IMR-90 (cell line): Measurements from ENCODE around the gene LYVE1. TPM values are rescaled to one million over a fixed set of nuclear protein-coding genes. Genes with fewer than 3 reads are reported as not detected.

Source experiments
- ATAC-seq: fragments of 200-7000 bp; cut with Tn5 transposase; 2 replicates; pipeline ENCODE4 v1.9.1; 2020; ENCODE audit warnings: low read depth, mild to moderate bottlenecking, moderate library complexity
- BruUV-seq: library from RNA; stranded (reverse); fragments of 400-500 nt; replicated peaks from 2 replicates; lab custom pipeline; 2021; lab: Mats Ljungman, UMichigan
- CTCF ChIA-PET: fragments of 300-600 bp; formaldehyde crosslinking; extraction: SDS; loops from one replicate; lab custom pipeline; 2021; ENCODE audit warnings: antibody characterized with exemption; lab: Yijun Ruan, JAX
- POLR2A ChIA-PET: fragments of 300-600 bp; sonication (Branson Sonifier 250); formaldehyde crosslinking; loops from one replicate; lab custom pipeline; 2022; ENCODE audit warnings: antibody characterized with exemption; ENCODE audit not compliant: unreplicated experiment; lab: Charles Lee
- DNase-seq: peaks from one replicate; pipeline ENCODE4 v3.0.0; 2013
- H2AFZ ChIP-seq: replicated peaks from 2 replicates; pipeline ENCODE3; 2013; ENCODE audit warnings: low read length, mild to moderate bottlenecking; ENCODE audit not compliant: poor library complexity
- H2AK5ac ChIP-seq: 2 replicates; pipeline ENCODE4 v1.6.1; 2013; ENCODE audit warnings: low read depth, low read length, inconsistent platforms
- H2AK9ac ChIP-seq: replicated peaks from 2 replicates; pipeline ENCODE3; 2013; ENCODE audit warnings: mild to moderate bottlenecking, low read depth, low read length, moderate library complexity; ENCODE audit not compliant: poor library complexity
- H2BK120ac ChIP-seq: 2 replicates; pipeline ENCODE4 v1.6.1; 2013; ENCODE audit warnings: low read depth, low read length, inconsistent platforms
- H2BK15ac ChIP-seq: 3 replicates; pipeline ENCODE4 v1.6.1; 2013; ENCODE audit warnings: low read depth, low read length, inconsistent platforms
- H2BK20ac ChIP-seq: 2 replicates; pipeline ENCODE4 v1.6.1; 2013; ENCODE audit warnings: low read depth, mild to moderate bottlenecking, inconsistent platforms, low read length, moderate library complexity
- H2BK5ac ChIP-seq: 2 replicates; pipeline ENCODE4 v1.6.1; 2013; ENCODE audit warnings: mild to moderate bottlenecking, low read depth, low read length, inconsistent platforms; ENCODE audit not compliant: poor library complexity, severe bottlenecking
- H3K14ac ChIP-seq: replicated peaks from 2 replicates; pipeline ENCODE4 v1.6.1; 2013; ENCODE audit warnings: low read depth, low read length, inconsistent platforms
- H3K18ac ChIP-seq: 2 replicates; pipeline ENCODE4 v1.6.1; 2013; ENCODE audit warnings: low read depth, low read length, control low read depth
- H3K23ac ChIP-seq: 2 replicates; pipeline ENCODE4 v1.6.1; 2013; ENCODE audit warnings: low read depth, low read length, inconsistent platforms
- H3K27ac ChIP-seq: 2 replicates; pipeline ENCODE4 v1.5.1; 2013; ENCODE audit warnings: mild to moderate bottlenecking, control low read depth, low read length; ENCODE audit not compliant: insufficient read depth
- H3K27me3 ChIP-seq: 2 replicates; pipeline ENCODE4 v1.6.1; 2013; ENCODE audit warnings: low read length; ENCODE audit not compliant: control insufficient read depth, insufficient read depth
- H3K36me3 ChIP-seq: 2 replicates; pipeline ENCODE4 v1.6.1; 2013; ENCODE audit warnings: low read length, mixed read lengths; ENCODE audit not compliant: control insufficient read depth, insufficient read depth
- H3K4ac ChIP-seq: 2 replicates; pipeline ENCODE4 v1.6.1; 2013; ENCODE audit warnings: low read depth, low read length, inconsistent platforms
- H3K4me1 ChIP-seq: 2 replicates; pipeline ENCODE4 v1.6.1; 2013; ENCODE audit warnings: low read length, mixed read lengths; ENCODE audit not compliant: control insufficient read depth, insufficient read depth
- H3K4me2 ChIP-seq: 2 replicates; pipeline ENCODE4 v1.6.1; 2013; ENCODE audit warnings: low read depth, mild to moderate bottlenecking, control low read depth, low read length, moderate library complexity
- H3K4me3 ChIP-seq: 2 replicates; pipeline ENCODE4 v1.5.1; 2013; ENCODE audit warnings: low read depth, mild to moderate bottlenecking, control low read depth, low read length, moderate library complexity; ENCODE audit not compliant: insufficient read depth
- H3K56ac ChIP-seq: 2 replicates; pipeline ENCODE4 v1.6.1; 2013; ENCODE audit warnings: low read length, inconsistent platforms; ENCODE audit not compliant: insufficient read depth; ENCODE audit errors: extremely low read depth
- H3K79me1 ChIP-seq, 2 experiments: 2 replicates each; pipeline ENCODE4 v1.6.1; 2013; ENCODE audit warnings: low read length in 2 of 2, inconsistent platforms in 1 of 2, low read depth in 1 of 2
- H3K9ac ChIP-seq: 2 replicates; pipeline ENCODE4 v1.6.1; 2013; ENCODE audit warnings: low read depth, low read length, control low read depth
- H3K9me1 ChIP-seq: 2 replicates; pipeline ENCODE4 v1.6.1; 2013; ENCODE audit warnings: low read length, inconsistent platforms; ENCODE audit not compliant: insufficient read depth
- H3K9me3 ChIP-seq: 2 replicates; pipeline ENCODE4 v1.6.1; 2013; ENCODE audit warnings: low read length; ENCODE audit not compliant: control insufficient read depth, insufficient read depth
- H4K20me1 ChIP-seq: 2 replicates; pipeline ENCODE4 v1.6.1; 2013; ENCODE audit warnings: low read length, inconsistent platforms; ENCODE audit not compliant: insufficient read depth
- H4K5ac ChIP-seq: 2 replicates; pipeline ENCODE4 v1.6.1; 2013; ENCODE audit warnings: mild to moderate bottlenecking, low read depth, low read length, control low read depth
- H4K8ac ChIP-seq, 2 experiments: 2 replicates each; pipeline ENCODE4 v1.6.1; 2013; ENCODE audit warnings: low read depth in 2 of 2, low read length in 2 of 2, control low read depth in 1 of 2, inconsistent platforms in 1 of 2
- H4K91ac ChIP-seq: 2 replicates; pipeline ENCODE4 v1.6.1; 2013; ENCODE audit warnings: low read depth, low read length, inconsistent platforms; ENCODE audit not compliant: insufficient read depth
- CEBPB ChIP-seq: IDR thresholded peaks from 2 replicates; pipeline ENCODE4 v1.6.1; 2012; ENCODE audit warnings: low read depth, low read length, improper control_type of control experiment
- MAFK ChIP-seq: IDR thresholded peaks from 2 replicates; pipeline ENCODE4 v1.6.1; 2012; ENCODE audit warnings: low read depth, low read length, improper control_type of control experiment
- MAZ ChIP-seq: IDR thresholded peaks from 2 replicates; pipeline ENCODE4 v1.6.1; 2012; ENCODE audit warnings: low read depth, mild to moderate bottlenecking, low read length, improper control_type of control experiment, moderate library complexity, borderline replicate concordance
- RCOR1 ChIP-seq: IDR thresholded peaks from 2 replicates; pipeline ENCODE4 v1.6.1; 2012; ENCODE audit warnings: mild to moderate bottlenecking, low read length, improper control_type of control experiment; ENCODE audit not compliant: insufficient replicate concordance
- SMC3 ChIP-seq: fragments of 150-350 bp; IDR thresholded peaks from 2 replicates; pipeline ENCODE4 v1.6.1; 2016; ENCODE audit warnings: low read depth, mild to moderate bottlenecking, antibody characterized with exemption, low read length, moderate library complexity
- WGBS, 2 experiments: methylation state at CpG; one replicate each; pipeline versions ENCODE4 v1.1.5 to v1.1.7; 2013; ENCODE audit warnings: missing lambda C conversion rate in 2 of 2; ENCODE audit not compliant: insufficient read length in 1 of 2; ENCODE audit errors: extremely low coverage in 2 of 2; 5-methylcytosine and 5-hydroxymethylcytosine counted together
- dilution Hi-C: fragments of 300-500 bp; cut with HindIII; formaldehyde crosslinking; loops from one replicate; pipeline ENCODE4 v1.14.3; 2018; ENCODE audit warnings: low sequenced_read_pairs; ENCODE audit not compliant: unreplicated experiment
- in situ Hi-C: fragments of 300-500 bp; cut with MboI; formaldehyde crosslinking; loops from 3 replicates; pipeline ENCODE4 v1.14.3; 2019; ENCODE audit warnings: low sequenced_read_pairs, inconsistent platforms, mixed read lengths
- intact Hi-C: fragments of 100-400 bp; cut with micrococcal nuclease; formaldehyde crosslinking; loops from 2 replicates; pipeline ENCODE4 v1.10.0; 2022
- polyA plus RNA-seq, 3 experiments: library from polyadenylated mRNA; depleted of rRNA; stranded (reverse); fragments of >200 nt; gene quantifications; 2 replicates each; pipeline ENCODE4 v1.2.3, GENCODE V29; 2012; ENCODE audit warnings: low replicate concordance in 1 of 3
- total RNA-seq: library from RNA; depleted of rRNA; stranded (reverse); fragments of >200 nt; gene quantifications from 2 replicates; pipeline ENCODE4 v1.2.3, GENCODE V29; 2012
- TF ChIP-seq, protein P1 (sequence below): fragments of 150-350 bp; IDR thresholded peaks from 2 replicates; pipeline ENCODE4 v1.6.1; 2016; ENCODE audit warnings: low read depth, mild to moderate bottlenecking, low read length, moderate library complexity, borderline replicate concordance

The LYVE1 gene
- total and polyA plus RNA-seq, 2 of the 4 experiments (the other 2 are of a cell fraction) = not detected

DNA sequence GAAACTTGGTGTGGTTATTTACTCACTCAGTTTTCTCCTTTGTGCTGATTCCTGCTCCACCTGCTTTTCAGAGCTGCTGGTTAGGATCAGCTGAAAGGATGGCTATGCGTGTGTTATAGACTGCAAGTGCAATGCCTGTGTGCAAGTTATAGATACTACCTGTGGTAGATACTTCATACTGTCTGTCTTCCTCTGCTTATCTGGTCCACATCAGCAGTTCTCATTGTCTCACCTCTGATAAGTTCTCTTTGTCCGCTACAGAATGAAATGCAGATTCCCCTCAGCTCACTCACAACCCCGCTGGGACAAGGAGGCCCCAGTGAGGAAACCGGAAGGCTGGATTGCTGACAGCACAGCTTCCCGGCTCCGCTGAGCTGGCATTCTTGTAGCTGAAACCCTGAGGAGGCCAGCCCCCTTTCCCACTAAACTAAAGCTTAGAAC lies 37.5 kb upstream of the LYVE1 start:
- H2AK5ac ChIP-seq = peak overlapping the region; percentile 62
- peaks cover 42% of the 10 kb centered on the region for H3K36me3 ChIP-seq
- BruUV-seq = no TSS peak
- H3K56ac ChIP-seq = peak overlapping the region; percentile 51
- H4K8ac ChIP-seq = peak overlapping the region; percentile 30 to 93
- H3K27me3 ChIP-seq = no peaks in the 10 kb centered on the region
- H3K4me3 ChIP-seq = no peak overlapping the region
- peaks cover 28% of the 10 kb centered on the region for H3K9me1 ChIP-seq
- H3K14ac ChIP-seq = peak overlapping the region; percentile 96
- H3K9ac ChIP-seq = peak overlapping the region; percentile 63
- peaks cover 29% of the 10 kb centered on the region for H3K4me1 ChIP-seq
- WGBS, 2 experiments = no CpG with 5 or more reads among the region's 6 CpGs
- H3K18ac ChIP-seq = peak overlapping the region; percentile 85
- H3K27ac ChIP-seq = peak overlapping the region; percentile 83
- H2BK120ac ChIP-seq = peak overlapping the region; percentile 84
- POLR2A ChIA-PET = interaction anchor here (0.9 to 1.9 kb wide), 2 partner anchors 89 to 297 kb away, joined by 3 to 4 read pairs; no protein-coding TSS in a partner anchor
- no peaks in the 10 kb centered on the region for H4K20me1 ChIP-seq
- H3K9me3 ChIP-seq = no peaks in the 10 kb centered on the region
- CTCF ChIA-PET = interaction anchor here (0.9 kb wide), 1 partner anchor 121 kb away, joined by 3 read pairs; no protein-coding TSS in a partner anchor
- peak overlapping the region; percentile 98 for H2BK5ac ChIP-seq
- DNase-seq (peak; percentile 87), ATAC-seq (peak; percentile 87)
- peak overlapping the region; percentile 50 for H3K4me2 ChIP-seq
- in situ Hi-C loops = no loop called here
- H3K23ac ChIP-seq = peak overlapping the region; percentile 82
- dilution Hi-C loops = no loop called here
- TF ChIP-seq MAFK = peak; percentile 87
- no peak for TF ChIP-seq RCOR1
- TF ChIP-seq, protein P1, sequence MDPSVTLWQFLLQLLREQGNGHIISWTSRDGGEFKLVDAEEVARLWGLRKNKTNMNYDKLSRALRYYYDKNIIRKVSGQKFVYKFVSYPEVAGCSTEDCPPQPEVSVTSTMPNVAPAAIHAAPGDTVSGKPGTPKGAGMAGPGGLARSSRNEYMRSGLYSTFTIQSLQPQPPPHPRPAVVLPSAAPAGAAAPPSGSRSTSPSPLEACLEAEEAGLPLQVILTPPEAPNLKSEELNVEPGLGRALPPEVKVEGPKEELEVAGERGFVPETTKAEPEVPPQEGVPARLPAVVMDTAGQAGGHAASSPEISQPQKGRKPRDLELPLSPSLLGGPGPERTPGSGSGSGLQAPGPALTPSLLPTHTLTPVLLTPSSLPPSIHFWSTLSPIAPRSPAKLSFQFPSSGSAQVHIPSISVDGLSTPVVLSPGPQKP = no peak
- TF ChIP-seq CEBPB = 0 out of 2 replicates have a peak, but pooled peaks have one; percentile 31
- TF ChIP-seq MAZ = peak; percentile 21; the same call in 1 of the 2 replicates
- TF ChIP-seq SMC3 = no peak
- peak overlapping the region; percentile 77 for H2BK20ac ChIP-seq
- peak overlapping the region; percentile 74; the same call in 2 of the 3 replicates for H2BK15ac ChIP-seq
- H2AFZ ChIP-seq = peak overlapping the region; percentile 59
- H4K91ac ChIP-seq = peak overlapping the region; percentile 91
- intact Hi-C loops = loop anchor here (2.0 kb wide), 3 partner anchors 65 to 199 kb away; partner anchors contain the start of gene RNF141
- no peak overlapping the region for H2AK9ac ChIP-seq
- H4K5ac ChIP-seq = peak overlapping the region; percentile 60
- peak overlapping the region; percentile 87 for H3K4ac ChIP-seq
- peaks cover 0 to 25% of the 10 kb centered on the region in 2 experiments; a peak in 2 of 4 replicates for H3K79me1 ChIP-seq
